Measurements from ENCODE around the gene CPVL.

DNA sequence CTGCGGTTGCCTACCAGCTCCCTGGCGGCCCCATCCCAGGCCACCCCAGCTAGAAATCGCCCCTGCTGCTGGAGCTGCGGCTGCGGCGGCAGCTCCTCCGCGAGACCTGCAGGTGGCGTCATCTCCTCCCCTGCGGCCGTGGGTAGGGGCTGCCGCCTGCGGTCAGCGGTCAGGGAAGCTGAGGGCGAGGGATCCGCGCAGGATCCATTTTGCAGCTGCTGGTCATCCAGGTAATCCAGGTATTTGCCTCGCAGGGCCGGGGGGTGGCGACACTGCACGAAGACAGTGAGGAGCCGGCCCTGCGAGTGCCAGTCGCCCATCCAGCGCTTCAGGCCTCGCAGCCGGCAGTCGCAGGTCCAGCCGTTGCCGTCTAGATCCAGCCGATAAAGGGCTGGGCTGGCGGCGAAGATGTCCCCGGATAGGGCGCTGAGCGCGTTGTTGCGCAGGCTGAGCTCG, 189.7 kb downstream of the CPVL start:
- TF ChIP-seq, protein P1, sequence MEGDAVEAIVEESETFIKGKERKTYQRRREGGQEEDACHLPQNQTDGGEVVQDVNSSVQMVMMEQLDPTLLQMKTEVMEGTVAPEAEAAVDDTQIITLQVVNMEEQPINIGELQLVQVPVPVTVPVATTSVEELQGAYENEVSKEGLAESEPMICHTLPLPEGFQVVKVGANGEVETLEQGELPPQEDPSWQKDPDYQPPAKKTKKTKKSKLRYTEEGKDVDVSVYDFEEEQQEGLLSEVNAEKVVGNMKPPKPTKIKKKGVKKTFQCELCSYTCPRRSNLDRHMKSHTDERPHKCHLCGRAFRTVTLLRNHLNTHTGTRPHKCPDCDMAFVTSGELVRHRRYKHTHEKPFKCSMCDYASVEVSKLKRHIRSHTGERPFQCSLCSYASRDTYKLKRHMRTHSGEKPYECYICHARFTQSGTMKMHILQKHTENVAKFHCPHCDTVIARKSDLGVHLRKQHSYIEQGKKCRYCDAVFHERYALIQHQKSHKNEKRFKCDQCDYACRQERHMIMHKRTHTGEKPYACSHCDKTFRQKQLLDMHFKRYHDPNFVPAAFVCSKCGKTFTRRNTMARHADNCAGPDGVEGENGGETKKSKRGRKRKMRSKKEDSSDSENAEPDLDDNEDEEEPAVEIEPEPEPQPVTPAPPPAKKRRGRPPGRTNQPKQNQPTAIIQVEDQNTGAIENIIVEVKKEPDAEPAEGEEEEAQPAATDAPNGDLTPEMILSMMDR (IDR thresholded peaks at IDR 0.05) = peak; percentile 26 to 52
- TF ChIP-seq POLR2A (IDR thresholded peaks at IDR 0.05) (no peak), EP300 (IDR thresholded peaks at IDR 0.05) (no peak), POLR2AphosphoS5 (IDR thresholded peaks at IDR 0.05) (no peak)

Data from suprapubic skin (tissue), 4 donors.